NCI-H2171 (cell line): Measurements from ENCODE around the gene RCOR3.
"Not testable (repeated sequence)": the region's sequence is repeated elsewhere in the genome, so short reads cannot be mapped to it uniquely, and the experiment has no call there.

Experiments
- DNase-seq: peaks from one replicate; lab custom pipeline; 2025; lab: John Stamatoyannopoulos, UW

Gene RCOR3

DNA sequence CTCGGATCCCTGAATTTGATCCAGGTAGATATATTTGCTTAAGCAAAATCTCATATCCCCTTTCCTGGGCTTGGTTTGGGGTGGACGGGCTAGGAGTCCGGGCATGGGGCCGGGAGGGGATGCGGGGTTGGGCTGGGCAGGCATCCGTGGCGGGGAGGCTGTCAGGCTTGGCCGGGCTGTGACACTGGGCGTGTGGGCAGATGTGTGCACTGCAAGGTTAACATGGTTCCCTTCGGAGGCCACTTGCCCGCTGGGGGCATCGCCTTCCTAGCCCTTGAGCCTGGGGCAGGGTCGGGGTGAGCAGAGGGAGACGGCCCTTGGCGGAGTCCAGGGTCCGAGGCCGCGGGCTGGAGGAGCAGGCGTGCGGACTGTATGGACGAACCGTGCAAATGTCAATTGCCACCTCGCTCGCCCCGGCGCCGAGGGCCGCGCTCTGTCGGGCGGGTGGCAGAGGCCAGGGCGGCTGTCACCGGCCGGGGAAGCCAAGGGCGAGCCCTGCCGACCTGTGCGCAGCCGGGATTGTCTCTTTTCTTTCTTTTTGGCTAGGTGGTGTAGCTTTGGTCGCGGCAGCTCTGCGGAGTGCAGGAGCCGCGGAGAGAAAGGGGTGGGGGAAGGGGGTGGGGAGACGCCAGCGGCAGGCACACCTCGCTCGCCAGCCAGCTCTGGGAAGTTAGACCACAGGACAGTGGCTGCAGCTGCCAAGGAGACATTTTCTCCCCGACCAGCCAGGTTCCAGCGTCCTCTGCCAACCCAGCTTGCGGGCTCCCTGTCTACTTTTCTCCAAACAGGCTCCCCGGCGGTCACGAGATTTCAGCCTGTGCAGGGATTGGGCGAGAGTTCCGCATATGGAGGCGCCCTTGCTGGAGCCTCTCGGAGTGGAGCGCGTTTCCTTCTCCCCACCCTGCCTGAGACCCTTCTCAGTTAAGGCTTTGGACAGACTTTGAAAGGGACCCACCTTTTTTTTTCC lies 1.3 kb downstream of the RCOR3 start:
- peak; percentile 78 for DNase-seq

DNA sequence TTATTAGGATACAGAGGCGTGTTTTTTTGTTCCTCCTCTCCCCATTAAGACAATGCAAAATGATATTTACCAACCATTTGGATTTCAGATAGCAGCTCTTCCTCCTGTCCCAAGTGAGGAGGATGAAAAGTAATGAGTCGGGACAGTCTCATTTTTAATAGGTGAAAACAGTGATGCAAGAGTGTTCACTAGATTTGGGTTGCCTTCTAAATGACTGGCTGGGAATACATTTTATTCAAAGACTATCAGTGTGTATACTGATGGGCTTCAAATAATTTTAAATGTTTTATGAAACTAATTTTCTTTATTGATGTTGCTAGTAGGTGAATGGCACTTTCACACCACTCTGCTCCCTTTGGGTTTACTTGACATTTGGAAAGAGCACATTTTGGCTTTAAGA lies 2.1 kb downstream of the RCOR3 start:
- DNase-seq, result no peak

DNA sequence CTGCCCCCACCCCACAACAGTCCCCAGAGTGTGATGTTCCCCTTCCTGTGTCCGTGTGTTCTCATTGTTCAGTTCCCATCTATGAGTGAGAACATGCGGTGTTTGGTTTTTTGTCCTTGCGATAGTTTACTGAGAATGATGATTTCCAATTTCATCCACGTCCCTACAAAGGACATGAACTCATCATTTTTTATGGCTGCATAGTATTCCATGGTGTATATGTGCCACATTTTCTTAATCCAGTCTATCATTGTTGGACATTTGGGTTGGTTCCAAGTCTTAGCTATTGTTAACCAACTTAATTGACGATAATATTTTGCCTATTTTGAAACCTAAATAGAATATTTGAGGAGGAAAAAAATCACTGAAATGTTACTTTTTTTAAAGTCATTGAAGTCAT lies 3.9 kb downstream of the RCOR3 start:
- not testable (repeated sequence) for DNase-seq

DNA sequence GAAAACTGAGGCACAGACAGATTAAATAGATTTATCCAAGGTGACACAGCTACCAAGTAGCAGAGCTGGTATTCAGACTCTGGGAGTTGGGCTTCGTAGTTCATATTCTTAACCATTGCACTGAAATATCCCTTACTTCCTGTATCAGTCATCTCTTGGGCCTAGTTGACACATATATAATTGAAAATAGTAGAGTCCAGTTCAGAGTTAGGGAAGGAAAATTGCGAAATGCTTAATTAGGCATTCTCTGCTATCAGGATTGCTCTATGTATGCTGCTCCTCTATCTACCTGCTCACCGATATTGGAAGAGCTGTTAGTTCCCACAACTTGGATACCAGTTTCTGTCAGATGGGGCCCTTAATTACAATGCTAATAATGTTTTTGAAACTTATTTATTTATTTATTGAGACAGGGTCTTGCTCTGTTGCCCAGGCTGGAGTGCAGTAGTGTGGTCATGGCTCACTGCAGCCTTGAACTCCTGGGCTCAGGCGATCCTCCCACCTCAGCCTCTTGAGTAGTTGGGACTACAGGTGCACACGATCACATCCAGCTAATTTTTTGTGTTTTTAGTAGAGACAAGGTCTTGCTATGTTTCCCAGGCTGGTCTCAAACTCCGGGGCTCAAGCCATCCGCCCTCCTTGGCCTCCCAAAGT lies 8.2 kb downstream of the RCOR3 start:
- no peak for DNase-seq

DNA sequence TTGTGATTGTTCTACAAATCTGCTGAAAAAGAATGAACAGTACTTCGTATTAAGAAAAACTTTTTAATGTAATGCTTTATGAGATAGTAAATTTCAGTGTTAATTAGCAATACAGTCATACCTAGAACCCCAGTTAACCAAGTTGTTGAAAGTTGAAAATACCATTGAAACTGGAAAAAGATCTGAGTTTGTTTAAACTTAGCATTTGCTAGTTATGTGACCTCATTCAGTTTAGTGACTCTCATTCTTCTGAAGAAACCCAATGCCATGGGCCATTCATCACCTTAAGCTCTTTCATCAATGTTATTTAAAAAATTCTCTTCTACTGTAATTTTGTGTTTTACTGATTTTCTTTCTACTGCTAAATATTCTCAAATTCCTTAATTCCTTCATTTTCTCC lies 20.2 kb downstream of the RCOR3 start:
- no peak for DNase-seq

DNA sequence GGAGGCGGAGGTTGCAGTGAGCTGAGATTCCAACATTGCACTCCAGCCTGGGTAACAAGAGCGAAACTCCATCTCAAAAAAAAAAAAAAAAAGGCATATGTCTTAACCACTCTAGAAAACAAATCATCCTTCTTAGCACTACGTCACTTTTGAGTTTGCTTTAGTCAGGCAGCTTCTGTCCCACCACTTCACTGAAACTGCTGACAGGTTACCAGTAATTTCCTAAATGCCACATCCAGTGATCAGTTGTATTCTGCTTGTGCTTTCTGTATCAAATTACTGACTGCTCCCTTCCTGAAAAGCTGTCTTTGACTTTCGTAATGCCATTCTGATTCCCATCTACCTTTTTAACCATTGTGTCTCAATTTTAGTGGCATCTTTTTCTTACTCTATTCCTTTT lies 21.7 kb downstream of the RCOR3 start:
- DNase-seq, result no peak

DNA sequence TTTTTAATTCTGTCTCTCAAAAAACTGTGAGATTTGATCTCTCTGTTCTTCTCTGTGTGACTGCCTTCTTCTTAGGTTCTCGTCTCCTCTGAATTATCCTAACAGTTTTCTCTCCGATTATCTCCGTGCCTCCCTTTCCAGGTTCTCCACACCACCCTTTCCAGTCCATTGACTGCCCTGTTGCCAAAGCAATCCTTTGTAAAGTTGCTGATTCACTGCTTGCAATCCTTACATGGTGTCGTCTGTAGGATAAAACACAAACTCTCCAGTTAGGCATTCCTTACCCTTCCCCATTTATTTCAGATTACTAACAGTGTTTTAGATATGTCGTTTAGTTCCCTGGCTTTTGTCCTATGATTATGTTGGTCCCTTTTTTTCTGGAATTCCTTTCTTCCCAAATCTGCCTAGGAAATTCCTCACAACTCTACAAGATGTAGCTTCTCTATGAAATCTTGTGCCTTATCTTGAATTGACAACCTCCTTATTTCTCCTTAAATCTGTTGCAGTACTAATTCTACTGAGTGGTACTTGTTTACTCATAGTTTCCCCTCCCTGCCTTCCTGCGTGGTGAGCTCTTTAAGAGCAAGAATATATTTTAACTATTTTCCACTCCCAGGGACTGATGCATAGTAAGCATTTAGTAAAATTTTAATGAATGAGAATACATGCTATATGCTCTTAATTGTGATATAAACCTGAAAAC lies 22.3 kb downstream of the RCOR3 start:
- no peak for DNase-seq

DNA sequence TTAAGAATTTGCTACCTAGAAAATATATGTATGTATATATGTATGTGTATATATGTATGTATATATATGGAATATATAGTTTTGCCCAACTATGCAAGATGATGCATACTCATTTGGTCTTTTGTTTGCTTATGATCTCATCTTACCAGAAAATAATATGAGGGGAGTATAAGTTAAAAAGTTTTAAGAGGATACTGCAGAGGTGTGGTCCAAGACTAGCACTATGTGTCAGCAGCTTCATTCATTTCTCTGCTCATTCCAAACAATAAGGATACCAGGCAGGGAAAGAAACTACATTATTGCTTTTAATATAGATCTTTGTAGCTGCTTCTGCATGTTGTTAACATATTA lies 22.8 kb downstream of the RCOR3 start:
- no peak for DNase-seq

DNA sequence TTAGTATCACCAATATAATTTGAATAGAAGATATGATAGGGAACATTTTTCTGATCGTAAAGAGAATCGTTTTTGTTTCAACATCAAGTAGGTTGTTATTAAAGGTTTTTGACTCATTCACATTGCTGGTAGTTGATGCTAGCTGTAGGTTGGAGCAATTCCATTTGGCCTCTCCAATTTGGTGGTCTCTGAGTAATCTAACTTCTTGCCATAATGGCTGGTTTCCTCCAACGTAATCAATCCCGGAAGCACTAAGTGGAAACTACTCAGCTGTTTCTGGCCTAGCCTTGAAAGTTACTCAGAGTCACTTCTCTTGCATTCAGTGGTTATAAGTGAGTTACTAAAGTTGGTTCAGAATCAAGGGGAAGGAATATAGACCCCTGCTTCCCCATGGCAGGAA lies 26.0 kb downstream of the RCOR3 start:
- no peak for DNase-seq

DNA sequence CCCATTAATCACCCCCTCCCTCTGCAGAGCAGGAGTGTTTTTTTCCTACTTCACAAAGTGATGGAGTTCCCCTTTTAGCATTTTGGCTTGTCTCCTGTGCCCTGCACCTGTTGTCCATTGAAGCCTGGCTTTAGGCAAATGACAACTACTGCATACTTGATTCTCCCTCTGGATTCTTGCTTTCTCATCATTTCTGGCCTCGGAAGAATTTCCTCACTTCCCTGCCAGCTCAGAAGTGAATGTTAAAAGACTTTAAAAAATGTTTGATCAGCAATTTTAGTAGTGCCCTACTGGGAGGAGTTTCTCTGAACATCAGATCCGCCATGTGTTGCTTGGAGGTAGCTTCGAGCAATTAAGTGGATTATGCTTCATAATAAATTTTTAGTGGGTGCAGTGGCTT lies 28.1 kb downstream of the RCOR3 start:
- DNase-seq, result no peak

DNA sequence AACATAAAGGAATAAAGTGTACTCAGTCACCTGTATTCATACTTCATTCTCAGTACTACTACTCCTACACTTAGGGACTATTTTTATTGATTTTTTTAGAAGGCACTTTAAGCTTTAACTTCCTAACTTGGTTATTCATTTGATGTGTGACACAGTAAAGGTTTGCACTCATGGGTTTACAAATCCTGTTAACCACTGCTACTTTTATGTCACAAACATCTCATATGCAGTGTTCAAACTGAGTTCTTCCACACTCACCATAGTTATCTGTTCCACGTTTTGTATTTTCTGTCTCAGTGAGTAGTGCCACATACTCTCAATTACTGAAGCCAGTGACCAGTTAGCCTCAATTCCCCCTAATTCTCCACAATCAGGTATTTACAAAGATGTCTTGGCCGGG lies 33.2 kb downstream of the RCOR3 start:
- DNase-seq, result no peak

DNA sequence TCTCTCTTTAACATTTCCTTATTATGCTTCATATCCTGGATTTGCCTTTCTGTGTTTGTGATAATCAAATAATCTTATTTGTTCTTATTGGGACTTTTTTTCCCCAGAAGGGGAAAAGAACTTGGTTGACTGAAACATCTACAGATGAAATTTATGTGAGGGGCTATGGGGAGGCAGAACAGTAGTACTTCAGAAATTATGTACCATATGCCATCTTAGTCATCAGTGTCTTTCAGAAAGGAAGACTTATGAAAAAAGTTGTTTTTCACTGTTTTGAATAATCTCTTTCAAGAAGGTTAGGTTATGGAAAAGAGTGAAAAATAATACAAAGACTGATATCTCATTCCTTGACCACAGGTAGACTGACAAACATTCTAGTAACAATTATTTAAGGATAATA lies 37.2 kb downstream of the RCOR3 start:
- DNase-seq, result no peak

DNA sequence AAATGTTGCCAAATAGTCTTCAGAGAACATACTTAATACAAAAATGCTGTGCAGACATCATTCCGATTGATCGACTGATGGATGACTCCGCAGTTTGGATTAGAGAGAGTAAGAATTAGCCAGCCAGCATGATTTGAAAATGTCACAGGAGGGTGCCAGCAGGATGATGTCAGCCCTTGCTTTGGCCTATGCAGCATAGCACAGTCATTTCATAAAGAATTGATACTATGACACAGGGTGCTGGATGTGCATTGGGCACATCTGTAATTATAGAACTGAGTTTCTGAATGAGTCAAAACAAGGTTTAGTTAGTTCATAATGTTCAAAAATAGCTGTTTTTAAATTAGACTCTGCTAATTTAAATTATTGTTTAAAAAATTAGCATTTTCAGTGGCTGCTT lies 45.9 kb downstream of the RCOR3 start:
- DNase-seq, result no peak

DNA sequence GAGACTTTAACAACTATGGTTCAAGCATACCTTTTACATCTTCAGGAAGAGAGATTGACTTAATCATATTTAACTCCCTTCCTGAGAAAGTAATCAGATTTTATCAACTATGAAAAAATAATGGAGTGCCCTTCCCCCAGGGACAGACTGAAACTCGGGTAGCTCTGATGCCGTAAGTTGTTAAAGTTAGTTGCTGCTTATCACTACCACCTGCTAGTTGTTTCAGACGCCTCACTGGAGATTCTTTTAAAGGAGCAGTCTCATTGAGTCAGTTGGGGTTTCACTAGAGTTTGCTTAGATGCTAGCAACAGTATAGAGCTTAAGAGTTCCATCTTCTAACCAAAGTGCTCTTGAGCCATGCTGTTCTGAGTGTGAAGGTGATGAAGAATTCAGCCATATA lies 50.5 kb downstream of the RCOR3 start:
- no peak for DNase-seq

DNA sequence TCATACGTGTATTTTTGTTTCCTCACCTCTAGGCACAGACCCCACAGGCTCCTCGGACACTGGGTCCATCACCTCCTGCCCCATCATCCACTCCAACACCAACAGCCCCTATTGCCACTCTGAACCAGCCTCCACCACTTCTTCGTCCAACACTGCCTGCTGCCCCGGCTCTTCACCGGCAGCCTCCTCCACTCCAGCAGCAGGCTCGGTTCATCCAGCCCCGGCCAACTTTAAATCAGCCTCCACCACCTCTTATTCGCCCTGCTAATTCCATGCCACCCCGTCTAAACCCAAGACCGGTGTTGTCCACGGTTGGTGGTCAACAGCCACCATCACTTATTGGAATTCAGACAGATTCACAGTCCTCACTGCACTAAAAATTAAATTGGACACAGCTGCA lies 54.2 kb downstream of the RCOR3 start:
- DNase-seq, result no peak

DNA sequence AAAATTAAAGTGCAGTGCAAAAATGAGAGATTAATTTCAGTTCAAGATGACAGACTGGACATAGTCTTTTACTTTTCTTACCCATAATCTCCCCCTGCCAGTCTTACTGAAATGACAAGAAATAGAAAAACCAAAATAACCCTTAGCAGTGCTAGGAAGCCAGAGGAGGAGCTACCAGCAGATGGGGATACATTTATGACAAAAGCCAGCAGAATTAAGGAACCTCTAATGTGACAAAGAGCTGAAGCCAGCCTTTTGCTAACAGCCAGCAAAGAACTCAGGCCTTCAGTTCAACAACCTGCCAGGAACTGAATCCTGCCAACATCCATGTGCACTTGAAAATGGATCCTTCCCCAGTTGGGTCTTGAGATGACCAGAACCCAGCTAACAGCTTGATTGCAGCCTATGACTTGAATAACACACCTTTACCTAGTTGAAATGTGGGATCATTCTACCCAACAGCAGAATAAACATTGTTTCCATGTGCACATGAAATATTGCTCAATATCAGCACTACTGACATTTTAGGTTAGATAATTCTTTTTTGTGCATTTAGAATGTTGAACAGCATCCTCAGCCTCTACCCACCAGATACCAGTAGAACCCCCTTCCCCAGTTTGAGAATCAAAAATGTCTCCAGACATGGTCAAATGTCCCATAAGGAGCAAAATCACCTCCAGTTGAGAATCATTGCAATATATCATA lies 59.6 kb downstream of the RCOR3 start:
- DNase-seq, result no peak

DNA sequence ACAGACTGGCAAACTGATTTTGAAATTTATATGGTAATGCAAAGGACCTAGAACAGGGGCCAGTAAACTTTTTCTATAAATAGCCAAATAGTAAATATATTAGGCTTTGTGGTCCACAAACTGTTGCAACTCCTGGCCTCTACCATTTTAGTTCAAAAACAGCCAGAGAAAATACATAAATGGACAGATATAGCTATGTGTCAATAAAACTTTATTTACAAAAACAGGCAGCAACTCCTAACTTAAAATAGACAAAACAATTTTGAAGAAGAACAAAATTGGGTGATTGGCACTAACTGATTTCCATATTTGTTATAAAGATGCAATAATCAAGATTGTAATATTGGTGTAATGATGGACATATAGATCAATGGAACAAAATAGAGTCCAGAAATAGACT lies 60.7 kb downstream of the RCOR3 start:
- DNase-seq, result no peak

DNA sequence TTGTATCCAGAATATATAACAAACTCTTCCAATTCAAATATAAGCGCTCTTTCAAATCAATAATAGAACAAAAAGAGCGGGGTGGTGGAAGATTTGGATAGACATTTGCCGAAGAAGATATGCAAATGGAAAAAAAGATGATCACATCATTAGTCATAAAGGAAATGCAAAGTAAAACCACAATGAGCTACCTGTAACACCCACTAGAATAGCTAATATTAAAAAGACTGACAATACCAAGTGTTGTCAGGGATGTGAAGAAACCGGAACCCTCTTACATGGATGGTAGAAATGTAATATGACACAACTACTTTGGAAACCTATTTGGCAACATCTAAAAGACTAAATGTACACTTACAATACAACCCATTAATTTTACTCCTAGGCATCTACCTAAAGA lies 61.8 kb downstream of the RCOR3 start:
- no peak for DNase-seq

DNA sequence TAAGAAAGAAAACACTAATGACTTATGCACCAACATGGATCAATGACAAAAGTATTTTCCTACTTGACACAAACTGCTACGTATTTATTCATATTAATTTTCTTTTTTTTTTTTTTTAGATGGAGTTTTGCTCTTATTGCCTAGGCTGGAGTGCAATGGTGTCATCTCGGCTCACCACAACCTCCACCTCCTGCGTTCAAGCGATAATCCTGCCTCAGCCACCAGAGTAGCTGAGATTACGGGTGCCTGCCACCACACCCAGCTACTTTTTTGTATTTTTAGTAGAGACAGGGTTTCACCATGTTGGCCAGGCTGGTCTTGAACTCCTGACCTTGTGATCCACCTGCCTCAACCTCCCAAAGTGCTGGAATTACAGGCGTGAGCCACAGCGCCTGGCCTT lies 62.5 kb downstream of the RCOR3 start:
- not testable (repeated sequence) for DNase-seq

DNA sequence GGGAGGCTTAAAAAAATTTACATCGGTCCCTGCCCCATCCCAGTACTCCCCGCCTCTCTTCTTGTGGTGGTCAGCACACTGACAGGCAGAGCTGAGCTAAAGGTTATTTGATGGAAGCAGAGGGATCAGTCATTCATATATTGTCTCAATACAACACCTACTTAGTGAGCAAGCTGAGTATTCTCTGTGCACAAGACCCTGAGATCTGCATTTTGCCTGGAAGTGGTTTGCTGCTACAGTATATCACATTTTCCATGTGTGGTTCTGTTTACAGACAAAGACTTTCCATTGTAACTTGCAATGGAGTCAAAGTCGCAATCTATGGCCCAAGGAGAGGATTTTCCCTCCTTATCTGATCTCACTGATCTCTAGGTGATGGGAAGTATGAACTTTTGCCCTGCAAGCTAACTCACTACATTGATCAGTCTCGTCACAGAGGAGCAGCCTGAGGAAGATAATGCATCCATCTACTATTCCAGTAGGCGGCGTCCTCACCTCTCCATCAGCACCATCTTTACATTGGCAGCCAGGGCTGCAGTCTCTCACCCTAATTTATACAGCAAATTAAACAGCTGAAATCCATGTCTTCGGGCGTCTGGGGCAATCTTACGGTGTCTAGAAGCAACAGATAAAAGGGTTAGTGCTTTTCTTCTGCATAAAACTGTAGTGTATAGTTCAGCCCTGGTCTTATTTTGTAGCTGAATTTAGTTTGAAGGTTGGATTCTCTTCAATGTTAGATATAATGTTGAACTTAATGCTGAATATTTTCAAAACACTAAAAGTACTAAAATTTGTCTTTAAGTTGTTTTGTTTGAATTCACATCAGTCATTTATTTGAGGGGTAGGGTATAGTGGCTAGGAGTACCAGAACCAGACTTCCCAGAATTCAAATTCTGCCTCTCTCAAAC lies 64.2 kb downstream of the RCOR3 start:
- DNase-seq, result peak; percentile 38
